ENCODE data around the gene B4GALT3. TPM values are rescaled to one million over a fixed set of nuclear protein-coding genes. Genes with fewer than 3 reads are reported as not detected.

The B4GALT3 gene
- polyA plus RNA-seq, 1 experiment = 21.8 TPM

- H3K9me3 ChIP-seq (ENCODE audit: control insufficient read depth, insufficient read depth, low read length) = no peaks in the 10 kb centered on the region
- POLR2A ChIA-PET = interaction anchor here (0.6 to 2.2 kb wide), 6 partner anchors 8 to 41 kb away, joined by 3 to 5 read pairs (median 4); partner anchors contain the start of genes PPOX and TOMM40L
- H3K27ac ChIP-seq (ENCODE audit: low read depth, low read length) = peak overlapping the region; percentile 70
- no peak overlapping the region for H3K4me3 ChIP-seq (ENCODE audit: low read depth, low read length)
- no peaks in the 10 kb centered on the region for H3K27me3 ChIP-seq (ENCODE audit: control insufficient read depth, insufficient read depth, low read length)
- no peak for TF ChIP-seq CTCF (IDR thresholded peaks at IDR 0.05; ENCODE audit: low read depth, low read length)
- CTCF ChIA-PET = interaction anchor here (0.5 to 7.0 kb wide), 9 partner anchors 8 to 175 kb away, joined by 3 to 87 read pairs (median 4); partner anchors contain the start of gene TOMM40L
- no peak for DNase-seq (ENCODE audit: low read depth, low spot score)
Measured at GRCh38 chr1:161206411-161207140, 29.3 kb upstream of the B4GALT3 start.

- peak within 1 kb of the TSS; percentile 99 for H3K27ac ChIP-seq (ENCODE audit: low read depth, low read length)
- no peaks in the 10 kb centered on the region for H3K9me3 ChIP-seq (ENCODE audit: control insufficient read depth, insufficient read depth, low read length)
- ChIA-PET POLR2A (interaction anchor here (0.5 to 1.9 kb wide), 15 partner anchors 10 to 324 kb away, joined by 3 to 12 read pairs (median 3); partner anchors contain the start of genes SDHC, TOMM40L and UFC1), CTCF (interaction anchor here (0.5 to 7.0 kb wide), 11 partner anchors 8 to 784 kb away, joined by 3 to 87 read pairs (median 5); partner anchors contain the start of gene TOMM40L)
- H3K27me3 ChIP-seq (ENCODE audit: control insufficient read depth, insufficient read depth, low read length) = no peaks in the 10 kb centered on the region
- DNase-seq (ENCODE audit: low read depth, low spot score) = peak; percentile 98
- peak; percentile 23 for TF ChIP-seq CTCF (IDR thresholded peaks at IDR 0.05; ENCODE audit: low read depth, low read length)
- H3K4me3 ChIP-seq (ENCODE audit: low read depth, low read length) = peak within 1 kb of the TSS; percentile 96
Measured at GRCh38 chr1:161201836-161202712, 24.8 kb upstream of the B4GALT3 start, which contains the start of gene NDUFS2. Gene NDUFS2, plus strand, starts transcription at chr1:161202367. Its CDS starts 19 bp downstream, at chr1:161202386.

GRCh38 chr1:161200992-161201835 lies 23.9 kb upstream of the B4GALT3 start:
- Histone ChIP-seq H3K27ac (ENCODE audit: low read depth, low read length) (peak overlapping the region; percentile 99), H3K9me3 (ENCODE audit: control insufficient read depth, insufficient read depth, low read length) (no peaks in the 10 kb centered on the region), H3K27me3 (ENCODE audit: control insufficient read depth, insufficient read depth, low read length) (no peaks in the 10 kb centered on the region), H3K4me3 (ENCODE audit: low read depth, low read length) (peak overlapping the region; percentile 58)
- POLR2A ChIA-PET = interaction anchor here (0.5 to 1.9 kb wide), 11 partner anchors 9 to 324 kb away, joined by 3 to 12 read pairs (median 4); partner anchors contain the start of genes TOMM40L and UFC1
- peak; percentile 37 for DNase-seq (ENCODE audit: low read depth, low spot score)
- no peak for TF ChIP-seq CTCF (IDR thresholded peaks at IDR 0.05; ENCODE audit: low read depth, low read length)
- CTCF ChIA-PET = interaction anchor here (0.5 to 7.0 kb wide), 7 partner anchors 9 to 783 kb away, joined by 3 to 87 read pairs (median 11); partner anchors contain the start of gene TOMM40L

DNA sequence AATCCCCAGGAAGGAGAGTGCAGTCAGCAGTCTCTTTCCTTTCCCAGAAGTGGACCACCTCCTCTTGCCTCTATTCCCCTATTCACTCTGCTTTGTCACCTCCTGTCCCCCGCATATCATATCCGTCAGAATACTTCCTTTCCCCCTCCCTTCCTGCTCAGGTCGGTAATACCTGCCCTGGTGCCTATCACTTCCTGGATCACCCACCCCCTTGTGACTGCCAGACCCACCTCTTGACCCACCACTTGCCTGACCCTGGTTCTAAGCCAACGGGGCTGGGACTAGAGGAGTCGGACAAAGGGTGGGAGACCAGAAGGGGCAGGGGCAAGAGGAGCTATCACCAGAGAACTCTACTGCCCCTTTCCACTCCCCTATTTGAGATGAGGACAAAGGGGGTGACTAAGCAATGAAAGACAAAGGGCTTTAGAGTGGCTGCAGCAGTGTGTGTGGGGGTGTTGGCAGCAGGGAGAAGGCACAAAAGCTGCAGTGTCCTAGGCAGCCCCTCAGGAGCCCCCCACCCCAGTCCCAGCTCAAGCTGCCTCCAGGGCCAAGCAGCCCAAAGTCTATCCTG lies 23.2 kb upstream of the B4GALT3 start:
- Histone ChIP-seq H3K27me3 (ENCODE audit: control insufficient read depth, insufficient read depth, low read length) (no peaks in the 10 kb centered on the region), H3K27ac (ENCODE audit: low read depth, low read length) (peak overlapping the region; percentile 99), H3K4me3 (ENCODE audit: low read depth, low read length) (no peak overlapping the region), H3K9me3 (ENCODE audit: control insufficient read depth, insufficient read depth, low read length) (no peaks in the 10 kb centered on the region)
- DNase-seq (ENCODE audit: low read depth, low spot score) = no peak
- CTCF ChIA-PET = interaction anchor here (6.8 to 7.0 kb wide), 2 partner anchors 8 to 26 kb away, joined by 62 to 87 read pairs; partner anchors contain the start of gene TOMM40L
- POLR2A ChIA-PET = interaction anchor here (1.9 kb wide), 1 partner anchor 16 kb away, joined by 9 read pairs; no protein-coding TSS in a partner anchor
- TF ChIP-seq CTCF (IDR thresholded peaks at IDR 0.05; ENCODE audit: low read depth, low read length) = no peak
